WTC11 (cell line): Measurements from ENCODE around the gene KDM4B. TPM values are rescaled to one million over a fixed set of nuclear protein-coding genes. Genes with fewer than 3 reads are reported as not detected.

ENCODE experiments used
- ATAC-seq: fragments of 200-7000 bp; cut with Tn5 transposase; 2 replicates; pipeline ENCODE4 v1.10.0; 2021; ENCODE audit warnings: mild to moderate bottlenecking, moderate library complexity
- CTCF ChIA-PET: fragments of 300-600 bp; sonication (Branson Sonifier 250); formaldehyde crosslinking; loops from one replicate; lab custom pipeline; 2021; ENCODE audit warnings: antibody characterized with exemption; lab: Charles Lee
- POLR2A ChIA-PET: fragments of 350-600 bp; sonication (Branson Sonifier 250); formaldehyde crosslinking; loops from one replicate; lab custom pipeline; 2021; ENCODE audit warnings: antibody characterized with exemption; lab: Charles Lee
- DNase-seq: peaks from one replicate; pipeline ENCODE4 v3.0.0; 2021; ENCODE audit warnings: low spot score
- H3K27ac Mint-ChIP-seq: 2 replicates; pipeline ENCODE4 v1.8.0; 2021; ENCODE audit warnings: mixed read lengths
- H3K27me3 Mint-ChIP-seq: 2 replicates; pipeline ENCODE4 v1.8.0; 2021; ENCODE audit warnings: low read depth, mild to moderate bottlenecking, moderate library complexity, mixed read lengths
- H3K36me3 Mint-ChIP-seq: 2 replicates; pipeline ENCODE4 v1.8.0; 2021; ENCODE audit warnings: mixed read lengths
- H3K4me1 Mint-ChIP-seq: 2 replicates; pipeline ENCODE4 v1.8.0; 2022; ENCODE audit warnings: mixed read lengths
- H3K4me3 Mint-ChIP-seq: 2 replicates; pipeline ENCODE4 v1.8.0; 2021; ENCODE audit warnings: mild to moderate bottlenecking, moderate library complexity, mixed read lengths
- H3K9me3 Mint-ChIP-seq: 2 replicates; pipeline ENCODE4 v1.8.0; 2021; ENCODE audit warnings: mixed read lengths
- ATF1 ChIP-seq: sonication (generic); formaldehyde crosslinking; IDR thresholded peaks from 2 replicates; pipeline ENCODE4 v1.8.1; 2023; ENCODE audit warnings: mild to moderate bottlenecking, moderate library complexity, missing genetic modification reagents
- ELF4 ChIP-seq: sonication (generic); formaldehyde crosslinking; IDR thresholded peaks from 2 replicates; pipeline ENCODE4 v1.8.1; 2022; ENCODE audit warnings: low read depth, mild to moderate bottlenecking, moderate library complexity, missing genetic modification reagents
- ETV6 ChIP-seq: sonication (generic); formaldehyde crosslinking; IDR thresholded peaks from 2 replicates; pipeline ENCODE4 v1.8.1; 2022; ENCODE audit warnings: mild to moderate bottlenecking, missing genetic modification reagents
- GTF2I ChIP-seq: fragments of 250-450 bp; sonication (Bioruptor Pico); conservative IDR thresholded peaks from 2 replicates; pipeline ENCODE4 v1.4.0; 2021; ENCODE audit warnings: mild to moderate bottlenecking
- HMGA2 ChIP-seq: fragments of 250-450 bp; sonication (Bioruptor Pico); IDR thresholded peaks from 2 replicates; pipeline ENCODE4 v1.4.0; 2021; ENCODE audit warnings: mild to moderate bottlenecking, moderate library complexity
- MYBL2 ChIP-seq: sonication (generic); formaldehyde crosslinking; IDR thresholded peaks from 2 replicates; pipeline ENCODE4 v1.8.1; 2023; ENCODE audit warnings: mild to moderate bottlenecking, moderate library complexity, missing genetic modification reagents
- NFYB ChIP-seq: sonication (generic); formaldehyde crosslinking; conservative IDR thresholded peaks from 2 replicates; pipeline ENCODE4 v1.8.0; 2022; ENCODE audit warnings: low read depth, missing genetic modification reagents
- NR2C2 ChIP-seq: sonication (generic); formaldehyde crosslinking; IDR thresholded peaks from 2 replicates; pipeline ENCODE4 v1.8.0; 2022; ENCODE audit warnings: mild to moderate bottlenecking, missing genetic modification reagents
- TP53 ChIP-seq: sonication (generic); formaldehyde crosslinking; IDR thresholded peaks from 2 replicates; pipeline ENCODE4 v1.8.1; 2023; ENCODE audit warnings: mild to moderate bottlenecking, missing genetic modification reagents
- ZNF396 ChIP-seq: fragments of 250-450 bp; sonication (Bioruptor Pico); IDR thresholded peaks from 2 replicates; pipeline ENCODE4 v1.8.0; 2021; ENCODE audit warnings: mild to moderate bottlenecking, moderate library complexity, borderline replicate concordance
- ZNF416 ChIP-seq: fragments of 250-450 bp; sonication (Bioruptor Pico); IDR thresholded peaks from 2 replicates; pipeline ENCODE4 v1.9.0; 2021; ENCODE audit warnings: mild to moderate bottlenecking, inconsistent platforms
- total RNA-seq: library from RNA; stranded (reverse); gene quantifications from 3 replicates; pipeline ENCODE4 v1.2.3, GENCODE V29; 2021
- TF ChIP-seq, protein P1 (sequence below): sonication (generic); formaldehyde crosslinking; conservative IDR thresholded peaks from 2 replicates; pipeline ENCODE4 v1.8.1; 2023; ENCODE audit warnings: mild to moderate bottlenecking, low read depth, missing genetic modification reagents, moderate library complexity
- TF ChIP-seq, protein P2 (sequence below): sonication (generic); formaldehyde crosslinking; IDR thresholded peaks from 2 replicates; pipeline ENCODE4 v1.8.1; 2023; ENCODE audit warnings: mild to moderate bottlenecking, missing genetic modification reagents
- TF ChIP-seq, protein P3 (sequence below): sonication (generic); formaldehyde crosslinking; IDR thresholded peaks from 2 replicates; pipeline ENCODE4 v1.8.1; 2023; ENCODE audit warnings: mild to moderate bottlenecking, missing genetic modification reagents, moderate library complexity
- TF ChIP-seq, protein P4 (sequence below): sonication (generic); formaldehyde crosslinking; IDR thresholded peaks from 2 replicates; pipeline ENCODE4 v1.8.1; 2022; ENCODE audit warnings: missing genetic modification reagents, borderline replicate concordance
- TF ChIP-seq, protein P5 (sequence below): sonication (generic); formaldehyde crosslinking; IDR thresholded peaks from 2 replicates; pipeline ENCODE4 v1.8.1; 2023; ENCODE audit warnings: mild to moderate bottlenecking, missing genetic modification reagents, borderline replicate concordance
- TF ChIP-seq, protein P6 (sequence below): fragments of 250-450 bp; sonication (Bioruptor Pico); IDR thresholded peaks from 2 replicates; pipeline ENCODE4 v1.9.0; 2021; ENCODE audit warnings: mild to moderate bottlenecking

KDM4B gene
- total RNA-seq, 1 experiment from 2014 or later = 43.2 TPM

DNA sequence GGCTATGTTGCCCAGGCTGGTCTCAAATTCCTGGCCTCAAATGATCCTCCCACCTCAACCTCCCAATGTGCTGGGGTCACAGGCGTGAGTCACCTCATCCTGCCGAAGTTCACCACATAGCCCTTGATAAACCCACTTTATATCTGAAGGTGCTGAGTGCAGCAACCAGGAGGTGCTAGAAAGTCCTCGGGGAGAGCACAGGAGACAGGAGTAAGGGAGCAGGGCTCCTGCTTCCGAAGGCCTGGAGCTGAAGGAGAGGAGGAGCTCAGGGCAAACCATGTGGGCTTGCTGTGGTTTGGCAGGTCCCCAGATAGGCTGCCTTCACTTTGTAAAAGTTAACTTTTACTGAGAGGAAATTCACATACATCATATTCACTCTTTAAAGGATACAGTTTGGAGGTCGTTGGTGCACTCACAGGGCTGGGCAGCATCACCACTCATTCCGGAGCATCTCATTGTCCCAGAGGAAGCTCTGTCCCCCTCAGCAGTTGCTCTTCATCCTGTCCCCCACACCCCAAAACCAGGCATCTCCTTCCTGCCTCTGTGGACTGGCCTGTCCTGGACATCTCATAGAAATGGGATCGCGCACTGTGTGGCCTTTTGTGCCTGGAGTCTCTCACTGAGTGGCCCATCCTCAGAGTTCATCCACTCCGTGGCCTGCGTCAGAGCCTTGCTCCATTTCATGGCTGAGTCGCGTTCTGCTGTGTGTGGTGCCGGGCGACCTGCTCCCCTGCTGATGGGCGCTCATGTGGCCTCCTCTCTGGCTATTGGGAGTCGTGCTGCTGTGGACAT, 49.5 kb downstream of the KDM4B start:
- no peak overlapping the region for H3K4me3 Mint-ChIP-seq
- DNase-seq = no peak
- CTCF ChIA-PET = interaction anchor here (1.3 to 4.7 kb wide), 3 partner anchors 8 to 17 kb away, joined by 4 to 29 read pairs (median 10); no protein-coding TSS in a partner anchor
- no peaks in the 10 kb centered on the region for H3K27me3 Mint-ChIP-seq
- TF ChIP-seq ATF1 (CRISPR knock-in tag) (no peak), ELF4 (CRISPR knock-in tag) (no peak), GTF2I (no peak), HMGA2 (CRISPR knock-in tag) (no peak), NFYB (CRISPR knock-in tag) (no peak), TP53 (CRISPR knock-in tag) (no peak), ETV6 (CRISPR knock-in tag) (no peak), ZNF416 (CRISPR knock-in tag) (no peak), NR2C2 (CRISPR knock-in tag) (no peak), MYBL2 (CRISPR knock-in tag) (no peak), ZNF396 (no peak)
- TF ChIP-seq, protein P1, sequence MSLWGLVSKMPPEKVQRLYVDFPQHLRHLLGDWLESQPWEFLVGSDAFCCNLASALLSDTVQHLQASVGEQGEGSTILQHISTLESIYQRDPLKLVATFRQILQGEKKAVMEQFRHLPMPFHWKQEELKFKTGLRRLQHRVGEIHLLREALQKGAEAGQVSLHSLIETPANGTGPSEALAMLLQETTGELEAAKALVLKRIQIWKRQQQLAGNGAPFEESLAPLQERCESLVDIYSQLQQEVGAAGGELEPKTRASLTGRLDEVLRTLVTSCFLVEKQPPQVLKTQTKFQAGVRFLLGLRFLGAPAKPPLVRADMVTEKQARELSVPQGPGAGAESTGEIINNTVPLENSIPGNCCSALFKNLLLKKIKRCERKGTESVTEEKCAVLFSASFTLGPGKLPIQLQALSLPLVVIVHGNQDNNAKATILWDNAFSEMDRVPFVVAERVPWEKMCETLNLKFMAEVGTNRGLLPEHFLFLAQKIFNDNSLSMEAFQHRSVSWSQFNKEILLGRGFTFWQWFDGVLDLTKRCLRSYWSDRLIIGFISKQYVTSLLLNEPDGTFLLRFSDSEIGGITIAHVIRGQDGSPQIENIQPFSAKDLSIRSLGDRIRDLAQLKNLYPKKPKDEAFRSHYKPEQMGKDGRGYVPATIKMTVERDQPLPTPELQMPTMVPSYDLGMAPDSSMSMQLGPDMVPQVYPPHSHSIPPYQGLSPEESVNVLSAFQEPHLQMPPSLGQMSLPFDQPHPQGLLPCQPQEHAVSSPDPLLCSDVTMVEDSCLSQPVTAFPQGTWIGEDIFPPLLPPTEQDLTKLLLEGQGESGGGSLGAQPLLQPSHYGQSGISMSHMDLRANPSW = no peak
- TF ChIP-seq, protein P2, sequence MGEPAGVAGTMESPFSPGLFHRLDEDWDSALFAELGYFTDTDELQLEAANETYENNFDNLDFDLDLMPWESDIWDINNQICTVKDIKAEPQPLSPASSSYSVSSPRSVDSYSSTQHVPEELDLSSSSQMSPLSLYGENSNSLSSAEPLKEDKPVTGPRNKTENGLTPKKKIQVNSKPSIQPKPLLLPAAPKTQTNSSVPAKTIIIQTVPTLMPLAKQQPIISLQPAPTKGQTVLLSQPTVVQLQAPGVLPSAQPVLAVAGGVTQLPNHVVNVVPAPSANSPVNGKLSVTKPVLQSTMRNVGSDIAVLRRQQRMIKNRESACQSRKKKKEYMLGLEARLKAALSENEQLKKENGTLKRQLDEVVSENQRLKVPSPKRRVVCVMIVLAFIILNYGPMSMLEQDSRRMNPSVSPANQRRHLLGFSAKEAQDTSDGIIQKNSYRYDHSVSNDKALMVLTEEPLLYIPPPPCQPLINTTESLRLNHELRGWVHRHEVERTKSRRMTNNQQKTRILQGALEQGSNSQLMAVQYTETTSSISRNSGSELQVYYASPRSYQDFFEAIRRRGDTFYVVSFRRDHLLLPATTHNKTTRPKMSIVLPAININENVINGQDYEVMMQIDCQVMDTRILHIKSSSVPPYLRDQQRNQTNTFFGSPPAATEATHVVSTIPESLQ (CRISPR knock-in tag) = no peak
- TF ChIP-seq, protein P3, sequence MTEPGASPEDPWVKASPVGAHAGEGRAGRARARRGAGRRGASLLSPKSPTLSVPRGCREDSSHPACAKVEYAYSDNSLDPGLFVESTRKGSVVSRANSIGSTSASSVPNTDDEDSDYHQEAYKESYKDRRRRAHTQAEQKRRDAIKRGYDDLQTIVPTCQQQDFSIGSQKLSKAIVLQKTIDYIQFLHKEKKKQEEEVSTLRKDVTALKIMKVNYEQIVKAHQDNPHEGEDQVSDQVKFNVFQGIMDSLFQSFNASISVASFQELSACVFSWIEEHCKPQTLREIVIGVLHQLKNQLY (CRISPR knock-in tag) = no peak
- TF ChIP-seq, protein P4, sequence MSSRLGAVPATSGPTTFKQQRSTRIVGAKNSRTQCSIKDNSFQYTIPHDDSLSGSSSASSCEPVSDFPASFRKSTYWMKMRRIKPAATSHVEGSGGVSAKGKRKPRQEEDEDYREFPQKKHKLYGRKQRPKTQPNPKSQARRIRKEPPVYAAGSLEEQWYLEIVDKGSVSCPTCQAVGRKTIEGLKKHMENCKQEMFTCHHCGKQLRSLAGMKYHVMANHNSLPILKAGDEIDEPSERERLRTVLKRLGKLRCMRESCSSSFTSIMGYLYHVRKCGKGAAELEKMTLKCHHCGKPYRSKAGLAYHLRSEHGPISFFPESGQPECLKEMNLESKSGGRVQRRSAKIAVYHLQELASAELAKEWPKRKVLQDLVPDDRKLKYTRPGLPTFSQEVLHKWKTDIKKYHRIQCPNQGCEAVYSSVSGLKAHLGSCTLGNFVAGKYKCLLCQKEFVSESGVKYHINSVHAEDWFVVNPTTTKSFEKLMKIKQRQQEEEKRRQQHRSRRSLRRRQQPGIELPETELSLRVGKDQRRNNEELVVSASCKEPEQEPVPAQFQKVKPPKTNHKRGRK (CRISPR knock-in tag) = no peak
- TF ChIP-seq, protein P5, sequence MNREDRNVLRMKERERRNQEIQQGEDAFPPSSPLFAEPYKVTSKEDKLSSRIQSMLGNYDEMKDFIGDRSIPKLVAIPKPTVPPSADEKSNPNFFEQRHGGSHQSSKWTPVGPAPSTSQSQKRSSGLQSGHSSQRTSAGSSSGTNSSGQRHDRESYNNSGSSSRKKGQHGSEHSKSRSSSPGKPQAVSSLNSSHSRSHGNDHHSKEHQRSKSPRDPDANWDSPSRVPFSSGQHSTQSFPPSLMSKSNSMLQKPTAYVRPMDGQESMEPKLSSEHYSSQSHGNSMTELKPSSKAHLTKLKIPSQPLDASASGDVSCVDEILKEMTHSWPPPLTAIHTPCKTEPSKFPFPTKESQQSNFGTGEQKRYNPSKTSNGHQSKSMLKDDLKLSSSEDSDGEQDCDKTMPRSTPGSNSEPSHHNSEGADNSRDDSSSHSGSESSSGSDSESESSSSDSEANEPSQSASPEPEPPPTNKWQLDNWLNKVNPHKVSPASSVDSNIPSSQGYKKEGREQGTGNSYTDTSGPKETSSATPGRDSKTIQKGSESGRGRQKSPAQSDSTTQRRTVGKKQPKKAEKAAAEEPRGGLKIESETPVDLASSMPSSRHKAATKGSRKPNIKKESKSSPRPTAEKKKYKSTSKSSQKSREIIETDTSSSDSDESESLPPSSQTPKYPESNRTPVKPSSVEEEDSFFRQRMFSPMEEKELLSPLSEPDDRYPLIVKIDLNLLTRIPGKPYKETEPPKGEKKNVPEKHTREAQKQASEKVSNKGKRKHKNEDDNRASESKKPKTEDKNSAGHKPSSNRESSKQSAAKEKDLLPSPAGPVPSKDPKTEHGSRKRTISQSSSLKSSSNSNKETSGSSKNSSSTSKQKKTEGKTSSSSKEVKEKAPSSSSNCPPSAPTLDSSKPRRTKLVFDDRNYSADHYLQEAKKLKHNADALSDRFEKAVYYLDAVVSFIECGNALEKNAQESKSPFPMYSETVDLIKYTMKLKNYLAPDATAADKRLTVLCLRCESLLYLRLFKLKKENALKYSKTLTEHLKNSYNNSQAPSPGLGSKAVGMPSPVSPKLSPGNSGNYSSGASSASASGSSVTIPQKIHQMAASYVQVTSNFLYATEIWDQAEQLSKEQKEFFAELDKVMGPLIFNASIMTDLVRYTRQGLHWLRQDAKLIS (CRISPR knock-in tag) = no peak
- TF ChIP-seq, protein P6, sequence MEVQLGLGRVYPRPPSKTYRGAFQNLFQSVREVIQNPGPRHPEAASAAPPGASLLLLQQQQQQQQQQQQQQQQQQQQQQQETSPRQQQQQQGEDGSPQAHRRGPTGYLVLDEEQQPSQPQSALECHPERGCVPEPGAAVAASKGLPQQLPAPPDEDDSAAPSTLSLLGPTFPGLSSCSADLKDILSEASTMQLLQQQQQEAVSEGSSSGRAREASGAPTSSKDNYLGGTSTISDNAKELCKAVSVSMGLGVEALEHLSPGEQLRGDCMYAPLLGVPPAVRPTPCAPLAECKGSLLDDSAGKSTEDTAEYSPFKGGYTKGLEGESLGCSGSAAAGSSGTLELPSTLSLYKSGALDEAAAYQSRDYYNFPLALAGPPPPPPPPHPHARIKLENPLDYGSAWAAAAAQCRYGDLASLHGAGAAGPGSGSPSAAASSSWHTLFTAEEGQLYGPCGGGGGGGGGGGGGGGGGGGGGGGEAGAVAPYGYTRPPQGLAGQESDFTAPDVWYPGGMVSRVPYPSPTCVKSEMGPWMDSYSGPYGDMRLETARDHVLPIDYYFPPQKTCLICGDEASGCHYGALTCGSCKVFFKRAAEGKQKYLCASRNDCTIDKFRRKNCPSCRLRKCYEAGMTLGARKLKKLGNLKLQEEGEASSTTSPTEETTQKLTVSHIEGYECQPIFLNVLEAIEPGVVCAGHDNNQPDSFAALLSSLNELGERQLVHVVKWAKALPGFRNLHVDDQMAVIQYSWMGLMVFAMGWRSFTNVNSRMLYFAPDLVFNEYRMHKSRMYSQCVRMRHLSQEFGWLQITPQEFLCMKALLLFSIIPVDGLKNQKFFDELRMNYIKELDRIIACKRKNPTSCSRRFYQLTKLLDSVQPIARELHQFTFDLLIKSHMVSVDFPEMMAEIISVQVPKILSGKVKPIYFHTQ (CRISPR knock-in tag) = no peak
- TF ChIP-seq, all 79 proteins: peak for 0
- POLR2A ChIA-PET = no interaction called here
- no peak for ATAC-seq
- Mint-ChIP-seq H3K9me3 (no peaks in the 10 kb centered on the region), H3K27ac (no peak overlapping the region; the same call in 1 of the 2 replicates), H3K36me3 (peaks cover 4% of the 10 kb centered on the region; the same call in 1 of the 2 replicates), H3K4me1 (0 out of 2 replicates have a peak, but pooled peaks cover 2% of the 10 kb centered on the region)
